ENCODE data around the gene SLC7A6.
"Not testable (repeated sequence)": the region's sequence is repeated elsewhere in the genome, so short reads cannot be mapped to it uniquely, and the experiment has no call there.

Gene SLC7A6

DNA sequence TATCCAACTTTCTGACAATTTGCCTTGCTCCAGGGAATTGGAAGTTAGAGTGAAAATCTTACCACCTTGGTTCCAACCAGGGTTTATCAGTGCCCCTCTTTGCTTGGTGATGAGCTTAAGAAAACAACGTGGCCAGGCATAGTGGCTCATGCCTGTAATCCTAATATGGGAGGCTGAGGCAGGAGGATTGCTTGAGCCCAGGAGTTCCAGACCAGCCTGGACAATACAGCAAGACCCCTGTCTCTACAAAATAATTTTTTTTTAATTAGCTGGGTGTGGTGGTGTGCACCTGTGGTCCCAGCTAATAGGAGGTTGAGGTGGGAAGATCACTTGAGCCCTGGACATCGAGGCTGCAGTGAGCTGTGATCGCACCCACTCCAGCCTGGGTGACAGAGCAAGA is 21.4 kb downstream of the SLC7A6 start:
- DNase-seq = no peak

GRCh38 chr16:68286153-68287074 is 22.1 kb downstream of the SLC7A6 start:
- DNase-seq = no peak

DNA sequence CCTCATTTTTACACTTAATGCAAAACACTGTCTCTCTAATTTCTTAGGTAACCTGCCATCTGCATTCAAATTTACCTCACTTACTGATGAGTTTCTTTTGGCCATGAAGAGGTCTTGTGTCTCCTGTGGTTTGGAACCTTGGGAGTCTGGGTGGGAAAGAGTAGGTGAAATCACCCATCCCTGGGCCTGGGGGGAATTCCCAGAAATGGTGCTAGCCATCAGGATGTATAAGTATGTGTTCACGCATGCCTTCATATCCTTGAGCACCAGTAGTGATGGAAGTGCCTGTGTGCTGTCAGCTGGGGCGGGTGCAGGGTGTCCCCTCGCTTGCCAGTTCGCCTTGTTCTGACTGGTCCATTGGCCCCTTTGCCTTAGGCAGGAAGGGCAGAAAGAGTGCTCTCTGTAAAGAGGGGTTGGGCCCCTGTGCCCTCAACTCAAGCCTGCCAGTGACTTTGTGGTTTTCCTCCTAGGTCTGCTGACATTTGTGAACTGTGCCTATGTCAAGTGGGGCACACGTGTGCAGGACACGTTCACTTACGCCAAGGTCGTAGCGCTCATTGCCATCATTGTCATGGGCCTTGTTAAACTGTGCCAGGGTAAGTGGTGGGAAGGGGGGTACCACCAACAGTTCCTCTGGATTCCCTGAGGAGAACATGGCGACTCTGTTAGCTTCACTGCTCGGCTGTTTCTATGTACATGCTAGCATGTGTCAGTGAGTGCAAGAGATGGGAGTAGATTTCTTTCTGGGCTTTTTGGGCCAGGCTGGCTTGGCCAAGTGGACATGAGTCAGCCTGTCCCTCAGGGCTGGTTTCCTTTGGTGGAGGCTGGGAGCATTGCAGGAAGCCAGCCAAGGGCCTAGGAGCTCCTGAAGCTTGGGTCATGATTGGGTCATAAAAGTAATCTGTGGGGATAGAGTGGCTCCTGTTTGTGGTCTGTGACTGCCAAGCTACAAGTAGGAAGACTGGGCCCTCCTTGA is 23.2 kb downstream of the SLC7A6 start:
- no peak for DNase-seq

DNA sequence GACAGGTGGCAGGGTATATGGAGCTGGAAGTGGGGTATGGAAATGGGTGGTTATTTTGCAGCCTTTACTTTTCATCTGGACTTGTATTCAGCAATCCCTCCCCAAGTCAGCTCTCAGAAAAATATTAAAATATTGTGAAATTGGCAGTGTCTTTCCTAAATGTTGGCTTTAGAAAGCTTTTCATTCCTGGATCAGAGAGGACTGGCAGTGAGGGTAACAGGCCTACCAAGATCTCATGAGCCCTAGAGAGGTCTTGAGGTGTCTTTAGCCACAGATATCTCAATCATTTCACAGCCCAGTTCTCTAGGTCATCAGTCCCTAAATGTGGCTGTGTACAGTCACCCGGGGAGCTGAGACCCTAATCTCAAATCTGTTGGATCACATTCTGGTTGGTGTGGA is 23.9 kb downstream of the SLC7A6 start:
- DNase-seq = no peak

- DNase-seq = not testable (repeated sequence)
Measured at GRCh38 chr16:68288796-68289195, 24.5 kb downstream of the SLC7A6 start.

DNA sequence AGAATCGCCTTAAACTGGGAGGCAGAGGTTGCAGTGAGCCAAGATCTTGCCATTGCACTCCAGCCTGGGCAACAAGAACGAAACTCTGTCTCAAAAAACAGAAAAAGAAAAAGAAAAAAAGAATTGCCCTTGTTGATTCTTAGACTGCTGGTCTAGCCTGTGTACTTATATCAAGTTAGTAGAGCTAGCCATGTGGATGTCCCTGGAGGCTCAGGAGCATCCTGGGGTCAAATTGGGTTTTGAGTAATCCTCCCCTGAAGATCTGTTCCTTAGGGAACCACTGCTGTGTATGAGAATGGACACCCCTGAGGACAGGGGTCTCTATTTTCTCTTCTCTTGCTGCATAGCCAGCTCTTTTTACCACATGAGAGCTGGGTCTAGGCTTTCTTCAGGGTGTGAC is 24.9 kb downstream of the SLC7A6 start:
- DNase-seq = no peak

DNA sequence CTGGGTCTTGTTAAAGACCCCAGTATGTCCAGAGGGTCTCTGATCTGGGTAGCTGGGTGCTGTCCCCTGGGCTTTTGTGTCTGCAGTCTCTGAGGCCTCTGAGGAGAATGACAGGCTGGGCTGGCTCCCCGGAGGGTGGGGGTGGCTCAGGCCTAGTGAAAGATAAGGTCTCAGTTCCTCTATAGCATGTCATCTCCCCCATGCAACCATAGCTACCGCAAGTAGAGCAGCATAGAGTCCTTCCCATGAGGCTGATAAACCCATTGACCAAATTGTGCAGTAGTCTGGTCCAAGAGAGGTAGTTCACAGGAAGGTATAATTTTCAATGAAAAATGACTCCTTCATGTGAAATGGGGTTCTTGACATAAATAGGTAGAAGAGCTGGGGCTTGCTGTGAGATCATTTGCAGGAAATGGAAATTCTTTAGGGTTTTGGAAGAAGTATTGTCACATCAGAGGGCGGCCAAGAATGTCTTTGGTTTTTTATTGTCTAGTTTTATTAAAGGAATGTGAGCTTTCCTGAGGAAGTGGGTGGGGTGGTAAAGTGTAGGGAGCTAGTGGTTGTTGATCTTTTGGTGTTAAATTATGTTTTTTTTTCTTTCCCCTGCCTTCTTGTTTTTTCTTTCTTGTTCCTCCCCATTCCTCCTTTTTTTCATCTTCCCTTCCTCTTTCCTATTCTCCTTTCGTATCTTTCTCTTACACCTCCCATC is 25.4 kb downstream of the SLC7A6 start:
- DNase-seq = no peak

GRCh38 chr16:68290450-68290849 is 26.1 kb downstream of the SLC7A6 start:
- DNase-seq = no peak

GRCh38 chr16:68291227-68291626 is 26.9 kb downstream of the SLC7A6 start:
- no peak for DNase-seq

- no peak for DNase-seq
Measured at GRCh38 chr16:68292425-68292824, 28.1 kb downstream of the SLC7A6 start.

DNA sequence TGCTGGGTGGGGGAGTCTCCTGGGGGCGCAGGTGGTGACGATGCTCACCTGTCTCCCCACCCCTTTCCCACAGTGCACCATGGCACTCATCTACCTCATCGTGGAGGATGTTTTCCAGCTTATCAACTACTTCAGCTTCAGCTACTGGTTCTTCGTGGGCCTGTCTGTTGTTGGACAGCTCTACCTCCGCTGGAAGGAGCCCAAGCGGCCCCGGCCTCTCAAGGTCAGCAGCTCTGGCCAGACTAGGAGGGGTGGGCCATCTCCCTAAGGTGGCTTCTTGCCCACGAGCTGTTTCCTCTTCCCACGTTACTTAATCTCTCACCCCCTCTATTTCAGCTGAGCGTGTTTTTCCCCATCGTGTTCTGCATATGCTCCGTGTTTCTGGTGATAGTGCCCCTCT is 32.0 kb downstream of the SLC7A6 start:
- DNase-seq = no peak

- no peak for DNase-seq
Measured at GRCh38 chr16:68296693-68297092, 32.4 kb downstream of the SLC7A6 start.

- no peak for DNase-seq
Measured at GRCh38 chr16:68297908-68298307, 33.6 kb downstream of the SLC7A6 start.

- DNase-seq = no peak
Measured at GRCh38 chr16:68298312-68298711, 34.0 kb downstream of the SLC7A6 start.

GRCh38 chr16:68298907-68299561 is 34.7 kb downstream of the SLC7A6 start:
- DNase-seq = no peak

DNA sequence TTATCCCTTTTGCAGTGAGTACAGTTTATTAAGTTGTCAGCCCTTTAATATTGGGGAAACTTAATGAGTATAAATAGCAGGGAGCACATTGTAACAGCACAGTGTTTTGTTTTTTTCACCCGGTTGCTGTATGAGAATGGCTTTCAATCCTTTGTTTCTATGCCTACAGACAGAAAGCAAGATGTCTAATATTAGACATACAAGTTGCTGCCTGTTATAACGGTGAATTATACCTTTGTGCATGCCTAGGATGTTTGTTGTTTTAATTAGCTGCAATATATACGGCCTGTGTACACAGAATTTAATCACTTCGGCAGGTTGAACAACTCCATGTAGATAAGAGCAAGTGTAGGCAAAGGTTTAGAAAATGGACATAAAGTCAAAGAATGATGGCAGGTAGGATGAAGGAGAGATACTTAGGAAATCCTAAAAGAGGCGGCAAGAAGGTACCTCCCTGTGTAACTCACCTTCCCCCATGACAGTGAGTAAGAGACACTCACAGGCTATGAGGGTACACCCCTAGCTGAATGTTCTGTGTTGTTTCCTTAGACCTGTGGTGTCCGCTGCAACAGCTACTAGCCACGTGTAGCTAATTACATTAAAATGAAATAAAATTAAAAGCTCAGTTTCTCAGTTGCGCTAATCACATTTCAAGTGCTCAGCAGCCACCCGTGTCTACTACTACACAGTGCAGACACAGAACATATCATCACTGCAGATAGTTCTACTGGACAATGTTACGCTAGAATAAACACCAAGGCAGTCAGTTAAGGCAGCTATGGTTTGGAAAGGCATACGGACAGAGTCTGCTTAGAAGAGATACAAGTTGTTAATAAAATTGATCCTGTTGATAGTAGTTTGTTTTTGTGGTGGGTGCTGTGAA is 35.5 kb downstream of the SLC7A6 start:
- no peak for DNase-seq

- no peak for DNase-seq
Measured at GRCh38 chr16:68300734-68301459, 36.6 kb downstream of the SLC7A6 start.

DNA sequence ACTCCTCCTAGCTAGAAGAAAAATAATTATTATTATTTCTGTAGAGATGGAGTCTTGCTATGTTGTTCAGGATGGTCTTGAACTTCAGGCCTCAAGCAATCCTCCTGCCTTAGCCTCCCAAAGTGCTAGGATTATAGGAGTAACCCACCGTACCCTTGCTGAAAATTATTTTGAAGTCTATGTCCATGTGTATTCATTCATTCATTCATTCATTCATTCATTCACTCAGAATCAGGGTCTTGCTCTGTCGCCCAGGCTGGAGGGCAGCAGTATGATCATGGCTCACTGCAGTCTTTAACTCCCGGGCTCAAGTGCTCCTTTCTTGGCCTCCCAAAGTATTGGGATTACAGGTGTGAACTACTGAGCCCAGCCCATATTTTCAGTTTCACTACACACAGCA is 42.3 kb downstream of the SLC7A6 start:
- no peak for DNase-seq

DNA sequence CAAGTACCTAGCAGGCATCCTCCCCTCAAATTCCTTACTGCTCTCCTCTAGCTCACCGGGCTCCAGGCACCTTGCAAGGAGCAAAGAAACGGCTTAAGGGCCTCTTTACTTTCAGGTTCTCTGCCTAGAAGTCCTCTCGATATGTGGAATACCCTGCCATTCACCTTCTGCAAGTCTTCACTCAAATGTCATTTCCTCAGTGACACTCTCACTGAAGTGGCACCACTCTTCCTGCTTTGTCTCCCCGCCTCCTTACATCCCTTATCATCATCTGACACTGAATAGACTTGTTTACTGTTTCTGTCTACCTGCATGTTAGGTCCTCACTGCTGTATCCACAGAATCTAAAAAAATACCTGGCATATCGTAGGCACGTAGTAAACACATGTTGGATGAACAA is 45.5 kb downstream of the SLC7A6 start:
- DNase-seq = no peak

DNA sequence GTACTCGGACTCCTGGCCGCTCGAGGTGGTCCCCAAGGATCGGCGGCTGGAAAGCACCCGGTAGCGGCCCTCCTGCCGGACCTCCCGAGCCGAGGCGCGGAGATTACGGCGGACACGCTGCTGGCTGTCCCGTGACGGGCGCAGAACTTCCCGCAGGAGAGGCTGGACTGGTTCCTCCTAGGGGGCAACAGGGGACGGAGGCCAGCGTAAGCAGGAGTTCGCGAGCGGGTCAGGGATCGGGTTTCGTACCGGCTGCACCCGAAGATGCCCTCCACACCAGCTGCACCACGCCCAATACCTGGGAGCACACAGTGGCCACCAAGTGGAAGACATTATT is 46.1 kb downstream of the SLC7A6 start:
- DNase-seq = no peak
